ENCODE data around the gene CCDC57.
A peak's percentile ranks its signal among the peaks of the same experiment; 100 is the strongest.

CCDC57 gene

DNA sequence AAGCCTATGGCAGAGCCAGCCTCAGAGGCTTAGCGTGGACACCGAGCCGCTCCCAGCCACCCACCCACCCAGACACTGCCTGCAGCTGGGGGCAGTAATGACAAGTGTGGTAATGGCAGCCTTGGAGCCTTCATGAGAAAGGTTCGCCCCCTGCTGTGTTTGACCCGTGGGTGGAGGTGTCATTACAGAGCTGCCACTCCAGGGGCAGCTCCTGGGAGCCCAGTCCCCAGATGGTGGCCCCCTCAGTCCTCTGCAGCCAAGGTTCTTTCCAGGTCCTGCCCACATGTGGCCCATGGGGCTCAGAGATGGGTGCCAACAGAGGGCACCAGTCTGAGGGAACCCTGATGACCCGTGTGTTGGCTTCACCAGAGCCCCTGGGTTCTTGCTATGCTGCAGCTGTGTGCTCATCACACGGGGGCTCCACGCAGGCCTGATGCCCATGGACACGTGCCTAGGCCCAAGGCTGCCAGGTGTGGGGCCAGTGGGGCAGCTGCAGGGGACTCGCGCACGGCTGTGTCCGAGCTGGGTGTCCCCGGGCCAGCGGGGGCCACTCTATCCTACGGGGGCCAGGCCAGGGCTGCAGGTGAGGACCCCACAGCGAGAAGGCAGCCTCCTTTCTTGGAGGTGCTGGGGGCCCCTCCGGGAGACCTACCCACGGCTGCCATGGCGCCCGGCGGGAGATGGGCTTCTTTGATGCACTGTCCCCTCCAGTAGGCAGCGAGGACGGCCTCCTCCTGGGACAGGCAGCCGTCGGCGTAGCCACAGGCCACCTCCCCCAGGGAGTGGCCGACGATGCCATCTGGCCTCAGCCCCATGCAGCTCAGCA lies 122.7 kb downstream of the CCDC57 start:
- DNase-seq, result no peak

DNA sequence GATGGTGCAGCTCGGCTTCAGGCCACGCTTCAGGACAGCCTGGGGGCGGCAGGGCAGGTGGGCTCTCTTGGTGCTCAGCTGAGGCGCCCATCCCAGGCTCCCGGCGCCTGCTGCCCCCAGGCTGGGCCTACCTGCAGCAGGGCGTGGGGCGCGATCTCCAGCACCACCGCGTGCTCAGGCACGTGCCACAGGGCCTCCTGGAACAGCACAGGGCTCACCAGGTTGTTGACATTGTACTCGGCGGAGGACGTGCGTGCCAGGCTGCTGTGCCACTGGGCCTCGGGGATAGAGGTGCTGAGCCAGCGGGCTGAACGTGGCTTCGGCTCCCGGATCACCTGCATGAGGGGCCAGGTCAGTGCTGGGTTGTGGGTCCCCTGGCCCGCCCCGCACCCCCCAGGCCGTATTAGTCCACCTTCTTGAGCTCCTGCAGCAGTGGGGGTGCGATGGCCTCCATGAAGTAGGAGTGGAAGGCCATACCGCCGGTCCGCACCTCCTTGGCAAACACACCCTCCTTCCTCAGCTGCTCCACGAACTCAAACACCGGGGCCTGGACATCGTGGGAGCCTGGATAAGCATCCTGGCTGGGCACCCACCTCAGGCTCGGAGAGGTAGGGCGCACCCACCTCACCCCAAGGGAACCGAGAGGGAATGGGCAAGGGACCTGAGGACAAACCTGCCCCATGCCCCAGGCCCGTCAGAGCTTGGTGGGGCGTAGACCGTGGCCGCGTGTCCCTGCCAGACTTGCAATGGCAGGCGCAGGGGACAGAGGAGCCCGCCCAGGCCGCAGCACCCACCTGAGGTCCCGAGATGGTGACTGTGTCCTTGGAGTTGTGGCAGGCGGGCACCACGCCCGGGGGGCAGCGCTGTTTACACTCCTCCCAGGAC lies 123.6 kb downstream of the CCDC57 start:
- DNase-seq, result no peak

DNA sequence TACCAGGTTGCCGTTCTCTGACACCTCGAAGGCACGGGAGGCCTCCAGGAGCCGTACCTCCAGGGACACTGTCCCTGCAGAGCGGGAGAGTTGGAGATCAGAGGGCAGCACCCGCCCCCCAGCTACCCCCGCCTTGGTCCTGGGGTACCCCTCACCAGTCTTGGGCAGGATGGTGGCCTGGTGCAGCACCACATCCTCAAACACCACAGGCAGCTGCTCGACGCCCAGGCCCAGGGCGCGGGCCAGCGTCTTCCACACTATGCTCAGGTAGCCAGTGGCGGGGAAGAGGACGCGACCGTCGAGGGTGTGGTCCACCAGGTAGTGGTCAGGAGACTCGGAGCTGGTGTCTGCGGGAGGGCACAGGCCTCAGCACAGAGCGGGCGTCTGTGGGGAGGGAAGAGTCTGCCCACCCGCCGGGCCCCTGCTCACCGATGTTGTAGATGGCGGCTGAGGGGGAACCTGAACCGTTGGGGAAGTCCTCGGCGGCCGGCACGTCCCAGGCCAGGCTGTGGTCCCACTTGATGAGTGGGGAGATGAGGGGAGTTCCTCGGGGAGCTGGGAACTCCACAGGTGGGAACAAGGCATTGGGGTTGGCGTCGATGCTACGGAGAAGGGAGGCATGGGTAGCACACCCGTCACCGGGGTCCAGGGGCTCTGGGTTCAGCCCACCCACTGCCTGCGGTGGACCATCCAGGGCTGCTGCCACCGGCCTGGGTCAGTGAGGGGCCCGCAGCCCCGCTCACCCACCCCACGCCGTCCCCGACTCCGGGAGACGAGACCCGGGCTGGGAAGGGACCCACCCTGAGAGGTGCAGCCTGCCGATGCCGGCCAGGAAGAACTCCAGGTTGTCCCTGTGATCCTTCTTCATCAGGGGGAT lies 124.4 kb downstream of the CCDC57 start:
- no peak for DNase-seq

DNA sequence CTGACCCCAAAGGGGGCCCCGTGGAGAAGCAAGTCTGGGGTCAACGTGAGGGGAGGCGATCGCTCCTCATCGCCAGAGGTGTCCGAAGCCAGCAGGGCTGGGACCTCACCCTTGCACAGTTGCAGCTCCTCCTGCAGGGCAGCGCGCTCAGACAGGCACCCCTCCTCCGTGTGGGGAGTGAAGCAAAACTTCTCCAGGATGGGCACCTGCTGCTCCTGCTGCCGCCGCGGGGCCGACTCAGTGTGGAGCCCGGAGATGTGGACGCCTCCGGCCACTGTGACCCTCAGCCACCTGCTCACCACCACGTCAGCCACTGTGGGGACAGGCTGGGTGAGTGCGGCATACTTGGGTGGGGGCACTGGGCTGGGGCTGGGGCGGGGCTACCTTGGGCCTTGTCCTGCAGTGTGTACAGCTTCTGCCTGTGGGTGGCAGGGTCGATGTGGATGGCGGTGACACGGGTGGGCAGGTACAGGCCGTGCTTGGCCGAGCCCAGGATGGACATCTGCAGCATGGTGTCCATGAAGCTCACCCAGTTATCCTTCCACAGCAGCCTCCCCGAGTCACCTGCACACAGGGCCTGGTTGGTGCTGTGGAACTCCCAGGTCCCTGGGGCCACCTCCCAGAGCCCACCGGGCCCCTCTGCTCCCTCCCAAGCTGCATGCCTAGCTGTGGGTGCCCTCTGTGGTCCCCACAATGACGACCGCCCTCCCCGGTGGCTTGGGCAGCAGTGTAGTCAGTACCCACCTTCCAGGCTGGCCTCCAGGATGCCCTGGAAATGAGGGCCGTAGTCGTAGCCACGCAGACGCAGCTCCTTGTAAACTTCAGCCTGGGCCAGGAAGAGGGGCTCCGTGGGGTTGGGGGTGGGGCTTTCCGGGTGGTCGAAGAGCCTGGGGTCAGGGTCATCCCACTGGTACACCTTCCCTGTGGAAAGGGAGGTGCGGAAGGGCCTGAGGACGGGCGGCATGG lies 125.4 kb downstream of the CCDC57 start:
- DNase-seq, result no peak

DNA sequence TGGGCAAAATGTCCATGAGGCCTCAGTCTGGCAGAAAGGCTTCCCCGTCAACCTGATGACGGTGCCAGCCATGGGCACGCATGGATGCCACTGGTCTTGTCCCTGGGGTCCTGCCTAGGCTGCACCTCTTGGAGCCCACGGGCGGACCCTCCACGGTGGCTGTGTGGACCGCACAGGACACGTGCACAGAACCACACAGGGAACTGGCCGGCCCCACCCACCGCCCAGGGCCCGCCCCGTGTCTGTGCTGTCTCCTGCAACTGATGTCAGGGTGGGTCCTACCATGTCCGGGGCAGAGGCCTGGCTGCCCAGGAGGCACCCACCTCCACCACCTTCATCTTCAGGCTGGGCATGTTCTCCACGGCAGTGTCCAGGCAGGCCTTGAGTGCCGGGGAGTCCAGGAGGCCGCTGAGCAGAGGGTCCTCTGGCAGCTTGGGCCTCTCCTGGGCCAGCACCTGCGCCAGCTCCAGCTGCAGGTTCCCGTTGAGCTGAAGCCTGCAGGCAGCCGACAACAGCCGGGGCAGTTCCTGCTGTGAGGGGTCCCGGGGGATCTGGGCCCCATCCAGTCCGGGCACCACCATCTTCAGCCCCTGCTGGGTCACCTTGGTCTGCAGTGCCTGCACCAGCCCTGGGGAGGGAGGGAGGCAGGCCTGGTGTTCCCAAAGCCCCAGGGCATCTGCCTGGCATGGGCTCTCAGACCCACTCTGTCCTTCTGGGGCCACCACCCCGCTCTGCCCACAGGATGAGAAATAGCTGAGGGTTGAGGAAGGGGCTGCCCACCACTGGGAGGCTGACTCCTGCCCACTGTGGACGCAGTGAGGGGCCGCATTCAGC lies 126.5 kb downstream of the CCDC57 start:
- DNase-seq, result no peak

DNA sequence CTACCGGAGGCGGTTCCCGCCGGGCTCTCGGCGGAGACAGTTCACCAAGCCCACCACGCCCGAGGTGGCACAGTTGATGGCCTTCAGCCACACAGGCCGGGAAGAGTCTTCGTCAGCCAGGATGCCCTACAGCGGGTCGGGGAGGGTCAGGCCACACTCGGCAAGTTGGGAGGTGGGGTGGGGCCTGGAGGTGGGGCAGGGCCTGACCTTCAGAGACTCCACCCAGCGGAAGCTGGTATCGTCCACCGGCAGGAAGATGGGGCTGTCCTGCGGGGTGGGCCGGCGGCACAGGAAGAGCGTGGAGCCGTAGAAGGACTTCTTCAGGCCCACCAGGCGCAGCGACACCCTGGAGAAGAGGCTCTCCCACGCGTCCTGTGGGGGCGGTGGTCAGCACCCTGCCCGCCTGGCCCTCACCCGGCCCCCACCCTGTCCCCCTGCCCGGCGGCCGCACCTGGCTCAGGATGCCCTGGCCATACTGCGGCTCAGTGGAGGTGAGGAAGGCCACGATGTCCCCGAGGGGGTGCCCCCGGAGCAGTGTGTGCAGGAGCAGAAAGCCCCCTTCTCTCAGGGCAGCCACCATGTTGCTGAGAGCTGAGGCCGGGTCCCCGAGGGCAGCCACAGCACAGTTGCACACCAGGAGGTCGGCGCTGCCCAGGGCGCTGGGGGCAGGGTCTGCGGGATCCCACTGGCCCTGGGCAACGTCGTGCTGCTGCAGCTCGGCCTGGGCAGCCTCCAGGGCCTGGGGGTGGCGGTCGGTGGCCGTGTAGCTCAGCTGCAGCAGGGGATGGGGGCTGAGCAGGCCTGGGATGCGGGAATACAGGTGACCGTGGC lies 127.4 kb downstream of the CCDC57 start:
- DNase-seq, result no peak

DNA sequence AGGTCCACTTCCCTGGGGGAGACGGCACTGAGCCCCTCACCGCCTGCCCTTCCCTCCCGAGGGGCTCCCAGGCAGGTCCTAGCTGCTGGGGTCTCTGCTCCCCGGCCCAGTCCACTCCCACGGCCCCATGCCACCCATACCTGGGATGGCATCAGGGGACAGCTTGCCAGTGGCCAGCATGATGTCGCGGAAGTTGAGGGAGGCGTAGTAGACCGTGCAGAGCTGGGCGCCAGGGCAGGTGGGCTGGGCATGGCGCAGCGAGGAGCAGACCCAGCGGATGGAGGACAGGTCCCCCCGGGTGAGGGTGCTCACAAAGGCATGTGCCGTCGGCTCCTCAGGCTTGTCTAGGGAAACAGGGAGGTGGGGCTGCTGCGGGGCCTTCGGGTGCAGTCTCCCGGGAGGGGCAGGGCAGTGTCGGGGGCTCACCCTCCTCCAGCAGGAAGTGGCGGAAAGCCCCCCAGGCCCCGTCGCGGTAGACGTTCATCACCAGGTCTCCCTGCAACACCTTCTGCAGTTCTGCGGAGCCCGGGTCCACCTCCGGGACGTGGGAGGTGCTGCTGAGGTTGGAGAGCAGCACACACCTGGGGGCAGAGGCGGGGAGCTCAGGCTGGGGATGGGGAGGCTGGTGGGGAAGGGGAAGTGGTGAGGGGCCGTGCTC lies 128.1 kb downstream of the CCDC57 start:
- no peak for DNase-seq

DNA sequence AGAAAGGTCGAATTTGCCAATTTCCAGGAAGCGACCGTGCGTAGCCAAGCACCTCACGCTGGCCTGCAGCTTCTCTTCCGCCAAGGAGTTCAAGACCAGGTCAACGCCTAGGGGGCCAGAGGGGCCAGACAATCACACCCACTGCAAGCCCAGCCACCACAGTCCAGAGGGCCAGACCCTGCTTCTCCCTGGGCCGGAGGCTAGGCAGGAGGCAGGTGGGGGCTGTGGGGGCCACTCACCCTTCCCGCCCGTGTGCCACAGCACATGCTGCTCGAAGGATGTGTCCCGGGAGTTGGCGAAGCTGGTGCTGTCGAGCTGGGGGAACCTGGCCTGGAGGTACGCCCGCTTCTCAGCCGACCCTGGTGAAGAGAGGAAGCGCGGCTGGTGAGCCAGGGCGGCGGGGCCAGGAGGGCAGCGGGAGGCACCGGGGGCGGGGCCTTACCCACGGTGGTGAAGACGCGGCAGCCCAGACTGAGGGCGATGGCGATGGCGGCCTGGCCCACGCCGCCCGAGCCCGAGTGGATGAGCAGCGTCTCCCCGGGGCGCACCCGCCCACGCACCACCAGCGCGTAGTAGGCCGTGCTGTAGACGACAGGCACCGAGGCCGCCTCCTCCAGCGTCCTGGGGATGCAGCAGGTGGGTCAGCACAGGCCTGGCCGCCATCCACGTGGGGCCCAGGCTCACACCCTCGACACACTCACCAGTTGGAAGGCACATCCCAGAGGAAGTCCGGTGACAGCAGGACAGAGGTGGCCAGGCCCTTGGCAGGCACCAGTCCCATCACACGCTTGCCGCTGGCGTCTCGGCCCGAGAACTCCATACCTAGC lies 128.9 kb downstream of the CCDC57 start:
- DNase-seq, result no peak

DNA sequence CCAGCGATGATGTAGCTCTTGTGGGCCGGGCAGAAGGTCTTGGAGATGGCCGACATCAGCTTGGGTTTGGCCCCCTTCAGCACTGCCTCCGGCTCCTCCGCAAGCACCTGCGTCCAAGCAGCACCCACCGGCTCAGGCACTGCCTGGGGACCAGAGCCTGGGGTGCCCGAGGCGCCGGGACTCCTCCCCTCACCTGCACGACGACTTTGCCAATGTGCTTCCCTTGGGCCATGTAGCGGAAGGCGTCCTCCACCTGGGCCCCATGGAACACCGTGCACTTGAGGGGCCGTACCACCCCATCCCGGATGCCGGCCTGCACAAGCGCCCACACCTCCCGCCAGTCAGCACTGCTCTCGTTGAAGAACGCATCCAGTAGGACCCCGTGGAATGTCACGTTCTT lies 129.6 kb downstream of the CCDC57 start:
- DNase-seq, result no peak

DNA sequence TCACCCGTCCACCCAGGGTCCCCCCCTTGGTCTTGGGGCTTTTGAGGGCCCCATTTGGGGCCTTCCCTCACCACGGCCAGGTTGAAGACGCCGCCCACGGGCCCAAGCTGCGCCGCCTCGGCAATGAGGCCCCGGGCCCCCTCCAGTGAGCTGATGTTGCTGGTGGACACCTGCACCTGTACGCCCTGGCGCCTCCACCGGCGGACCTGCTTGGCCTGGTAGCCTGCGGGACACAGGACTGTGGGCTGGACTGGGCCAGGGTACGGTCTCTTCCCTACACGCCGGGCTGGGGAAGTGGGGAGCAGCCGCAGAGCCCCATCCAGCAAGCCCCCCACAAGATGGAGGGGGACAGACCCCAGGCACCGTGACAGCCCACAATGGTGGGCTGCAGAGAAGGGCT lies 130.2 kb downstream of the CCDC57 start:
- DNase-seq, result no peak

DNA sequence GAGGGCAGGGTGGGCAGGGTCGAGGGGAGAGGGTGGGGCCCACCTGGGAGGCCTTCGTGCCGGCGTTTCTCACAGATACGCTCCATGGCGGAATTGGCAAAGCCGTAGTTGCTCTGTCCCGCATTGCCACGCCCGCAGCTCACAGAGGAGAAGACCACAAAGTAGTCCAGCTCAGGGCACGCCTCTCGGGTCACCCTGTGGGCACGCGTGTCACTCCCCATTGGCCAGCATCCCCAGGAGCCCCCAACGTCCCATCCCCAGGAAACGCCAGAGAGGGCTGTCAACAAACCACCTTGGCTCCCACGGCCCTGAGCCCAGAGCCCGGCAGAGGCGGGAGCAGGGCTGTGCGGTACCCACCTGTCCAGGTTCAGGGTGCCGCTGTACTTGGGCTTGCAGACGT lies 130.7 kb downstream of the CCDC57 start:
- no peak for DNase-seq

DNA sequence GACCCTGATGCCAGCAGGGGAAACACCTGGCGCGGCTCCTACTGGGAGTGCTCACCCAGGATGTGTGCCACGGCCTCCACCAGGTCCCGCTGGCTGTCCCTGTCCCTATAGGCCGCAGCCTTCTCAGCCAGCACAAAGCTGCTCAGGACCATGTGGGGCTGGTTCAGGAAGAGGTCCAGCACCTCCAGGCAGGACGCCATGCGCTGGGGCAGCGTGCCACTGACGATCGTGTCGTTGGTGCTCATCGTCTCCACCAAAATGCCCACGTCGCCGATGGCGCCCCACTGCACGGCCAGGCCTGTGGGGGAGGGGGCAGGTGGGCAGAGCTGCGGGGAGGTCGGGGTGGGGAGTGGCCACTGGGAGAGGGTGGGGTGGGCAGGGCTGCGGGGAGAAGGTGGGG lies 131.1 kb downstream of the CCDC57 start:
- DNase-seq, result no peak

DNA sequence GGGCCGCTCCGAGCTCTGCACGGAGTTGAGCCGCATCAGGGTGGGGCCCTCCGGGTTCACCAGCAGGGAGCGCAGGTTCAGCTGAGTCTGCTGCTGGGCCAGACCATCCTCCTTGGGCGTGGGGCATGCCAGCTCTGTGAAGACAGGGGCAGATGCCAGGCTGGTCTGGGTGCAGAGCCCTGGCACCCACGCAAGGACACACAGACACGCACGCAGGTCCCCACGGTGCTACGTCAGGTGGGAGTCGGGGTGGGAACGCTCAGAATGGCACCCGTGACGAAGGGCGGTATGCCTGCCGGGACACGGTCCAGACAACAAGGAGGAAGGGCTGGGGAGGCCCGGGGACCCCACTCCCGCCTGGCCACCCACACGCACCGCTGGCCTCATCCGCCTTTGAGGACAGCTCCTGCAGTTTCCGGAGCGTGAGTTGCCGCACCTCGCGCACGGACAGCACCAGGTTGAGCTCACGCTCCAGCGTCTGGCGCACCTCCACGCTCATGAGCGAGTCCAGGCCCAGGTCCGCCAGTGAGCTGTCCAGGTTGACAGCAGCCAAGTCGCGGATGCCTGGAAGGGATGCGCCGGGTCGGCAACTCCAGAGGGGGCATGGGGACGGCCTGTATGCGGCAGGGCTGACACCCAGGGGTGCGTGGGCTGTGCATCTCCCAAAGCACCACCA lies 131.7 kb downstream of the CCDC57 start:
- DNase-seq, result no peak

DNA sequence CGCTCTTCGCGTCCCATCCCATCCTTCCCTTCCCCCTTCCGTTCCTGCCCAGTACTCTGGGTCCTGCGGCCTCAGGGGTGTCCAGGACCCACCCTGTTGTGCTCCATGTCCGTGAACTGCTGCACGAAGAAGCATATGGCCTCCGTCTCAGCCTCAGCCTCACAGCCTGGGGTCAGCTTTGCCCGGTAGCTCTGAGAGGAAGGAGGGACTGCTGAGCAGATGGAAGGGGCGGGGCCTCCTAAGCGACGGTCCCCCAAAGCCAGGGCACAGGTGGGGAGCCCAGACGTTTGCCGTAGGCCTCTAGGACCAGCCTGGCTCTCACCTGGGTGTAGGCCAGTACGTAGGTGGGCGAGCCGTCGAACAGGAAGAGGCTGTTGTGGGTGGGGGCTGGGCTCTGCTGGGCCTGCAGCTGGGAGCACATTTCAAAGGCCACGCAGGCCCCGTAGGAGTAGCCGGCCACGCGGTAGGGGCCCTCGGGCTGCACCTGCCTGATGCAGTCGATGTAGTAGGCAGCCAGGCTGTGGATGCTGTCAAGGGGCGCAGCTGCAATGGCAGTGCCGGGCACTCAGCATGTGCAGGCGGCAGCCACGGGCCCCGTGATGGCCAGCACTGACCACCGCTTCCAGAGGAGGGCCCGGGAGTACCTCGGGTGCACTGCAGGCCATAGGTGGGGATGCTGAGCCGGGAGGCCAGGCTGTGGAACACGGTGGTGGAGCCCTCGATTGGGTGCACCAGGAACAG lies 132.4 kb downstream of the CCDC57 start:
- peak; percentile 36 for DNase-seq

DNA sequence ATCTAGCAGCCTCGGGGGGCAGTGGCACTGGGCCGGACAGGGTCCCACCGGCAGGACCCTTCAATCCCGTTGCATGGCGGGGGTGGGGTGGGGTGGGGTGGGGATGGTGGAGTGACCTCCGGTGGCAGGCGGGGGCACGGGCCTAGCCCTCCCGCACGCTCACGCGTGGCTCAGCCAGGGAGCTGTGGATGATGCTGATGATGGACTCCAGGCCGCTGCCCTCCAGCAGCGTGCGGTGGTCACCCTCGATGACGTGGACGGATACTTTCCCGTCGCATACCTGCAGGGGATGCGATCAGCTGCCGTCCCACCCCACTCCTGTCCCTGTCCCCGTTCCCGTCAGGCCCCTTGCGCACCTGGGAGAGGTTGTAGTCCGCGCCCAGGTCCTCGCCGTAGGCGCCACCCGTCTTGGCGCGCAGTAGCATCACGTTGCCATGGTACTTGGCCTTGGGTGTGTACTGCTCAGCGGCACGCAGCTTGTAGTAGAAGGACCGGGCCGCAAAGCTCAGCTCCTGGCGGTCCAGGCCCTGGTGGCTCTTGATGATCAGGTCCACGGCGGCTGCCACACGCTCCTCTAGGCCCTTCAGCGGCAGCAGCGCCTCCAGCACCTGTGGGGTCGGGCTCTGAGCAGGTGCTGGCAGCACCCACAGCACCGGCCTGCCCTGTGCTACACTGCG lies 133.5 kb downstream of the CCDC57 start:
- no peak for DNase-seq

DNA sequence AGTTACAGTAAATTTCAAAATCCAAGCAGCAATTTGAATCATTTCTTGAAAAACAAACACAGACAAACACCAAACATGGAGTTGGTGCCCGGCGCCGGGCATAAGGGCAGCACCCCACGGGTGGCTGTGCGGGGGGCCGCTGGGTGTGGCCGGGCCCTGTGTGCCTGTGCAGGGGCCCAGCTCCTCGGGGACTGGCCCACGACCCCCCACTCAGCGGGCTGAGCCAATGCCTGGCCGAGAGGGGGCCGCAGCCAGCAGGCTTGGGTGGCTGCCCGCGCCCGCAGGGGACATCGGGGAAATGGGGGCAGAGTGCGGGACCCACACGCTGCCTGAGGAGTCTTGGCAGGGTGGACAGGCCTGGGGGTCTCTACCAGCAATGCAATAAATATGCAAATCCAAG lies 134.2 kb downstream of the CCDC57 start:
- no peak for DNase-seq

Measured in NCI-H82 (cell line).